PC-9 (cell line): ENCODE data around the gene BPIFB2.

Experiments used
- CTCF ChIP-seq: fragments of 200-600 bp; sonication (generic); conservative IDR thresholded peaks from 2 replicates; pipeline ENCODE4 v1.6.1; 2017; ENCODE audit warnings: mixed run types, antibody characterized with exemption, mild to moderate bottlenecking, moderate library complexity
- EZH2 ChIP-seq: fragments of 200-600 bp; sonication (generic); IDR thresholded peaks from 2 replicates; pipeline ENCODE4 v1.8.0; 2017; ENCODE audit warnings: antibody characterized with exemption, low read depth

GRCh38 chr20:33025318-33025876 is 17.9 kb downstream of the BPIFB2 start:
- TF ChIP-seq CTCF, result no peak
- no peak for TF ChIP-seq EZH2
